AG09309 (cell line): ENCODE results near the gene CAMK2G.

ENCODE experiments used
- DNase-seq: peaks from one replicate; pipeline ENCODE4 v3.0.0-alpha.2; 2010; ENCODE audit warnings: low read depth
- H3K4me3 ChIP-seq: 2 replicates; pipeline ENCODE4 v1.5.1; 2011; ENCODE audit warnings: mild to moderate bottlenecking, low read depth, low read length, moderate library complexity; ENCODE audit not compliant: control insufficient read depth
- CTCF ChIP-seq: IDR thresholded peaks from 2 replicates; pipeline ENCODE4 v1.5.1; 2011; ENCODE audit warnings: mild to moderate bottlenecking, low read depth, low read length, inconsistent platforms; ENCODE audit not compliant: insufficient read depth, control insufficient read depth; ENCODE audit errors: missing control alignments

Gene CAMK2G

DNA sequence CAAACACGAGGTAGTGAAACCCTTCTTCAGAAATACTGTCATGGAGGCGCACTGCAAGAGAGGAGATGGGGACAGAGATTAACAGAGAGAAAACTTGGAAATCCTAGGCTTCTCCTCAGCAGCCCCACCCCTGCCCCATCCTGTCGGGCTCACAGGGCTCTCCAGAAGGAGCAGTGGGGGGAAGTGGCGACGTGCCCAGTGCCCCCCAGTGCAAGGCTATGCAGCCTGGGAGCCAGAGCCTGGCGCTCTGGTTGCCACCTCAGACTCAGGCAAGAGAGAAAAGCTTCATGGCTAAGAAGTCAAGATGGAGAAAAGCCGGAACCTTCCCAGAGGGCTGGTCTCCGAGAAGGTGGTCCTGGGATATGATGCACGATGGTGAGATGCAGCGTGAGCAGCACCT is 21.2 kb downstream of the CAMK2G start:
- DNase-seq = no peak
- TF ChIP-seq CTCF = no peak
- H3K4me3 ChIP-seq = no peak overlapping the region

DNA sequence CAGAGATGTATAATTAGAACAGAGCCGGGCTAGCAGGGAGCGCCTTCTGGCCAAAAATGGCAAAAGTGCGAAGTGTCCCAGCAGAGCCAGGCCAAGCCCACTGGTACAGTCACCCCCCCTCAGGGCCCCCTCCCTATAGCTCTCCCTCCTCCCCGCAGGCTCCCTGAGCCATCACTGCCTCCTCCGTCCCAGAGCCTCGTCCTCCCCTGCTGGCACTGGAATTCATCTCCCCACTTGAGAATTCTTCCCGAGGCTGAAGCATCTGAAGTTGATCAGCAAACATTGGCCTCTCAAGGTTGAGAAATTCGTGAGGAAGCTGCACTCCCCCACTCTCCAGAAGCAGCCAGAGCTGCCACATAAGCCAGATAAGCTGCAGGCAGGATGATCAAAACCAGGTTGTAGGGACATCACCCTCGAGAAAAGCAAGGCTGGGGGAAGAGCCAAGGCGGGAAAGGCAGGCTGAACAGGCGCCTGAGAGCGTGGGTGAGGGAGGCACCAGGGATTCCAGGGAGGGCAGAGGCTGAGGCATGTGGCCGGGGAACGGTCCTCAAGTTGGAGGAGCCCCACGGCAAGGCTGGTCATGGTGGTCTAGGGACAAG is 23.4 kb downstream of the CAMK2G start:
- DNase-seq = peak; percentile 97
- no peak overlapping the region for H3K4me3 ChIP-seq
- TF ChIP-seq CTCF = no peak

DNA sequence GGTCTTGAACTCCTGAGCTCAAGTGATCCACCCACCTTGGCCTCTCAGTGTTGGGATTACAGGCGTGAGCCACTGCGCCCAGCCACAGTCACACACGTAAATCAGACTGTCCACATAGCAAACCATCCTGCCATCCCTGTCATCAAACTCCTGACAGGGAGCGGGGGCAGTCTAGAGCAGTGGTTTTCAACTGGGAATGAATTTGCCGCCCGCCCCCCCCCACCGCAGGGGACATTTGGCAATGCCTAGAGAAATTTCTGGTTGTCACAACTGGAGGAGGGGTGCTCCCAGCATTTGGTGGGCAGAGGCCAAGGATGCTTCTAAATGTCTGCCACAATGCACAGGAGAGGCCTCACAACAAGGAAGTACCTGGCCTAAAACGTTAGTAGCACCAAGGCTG is 24.1 kb downstream of the CAMK2G start:
- DNase-seq = no peak
- no peak overlapping the region for H3K4me3 ChIP-seq
- TF ChIP-seq CTCF = no peak

DNA sequence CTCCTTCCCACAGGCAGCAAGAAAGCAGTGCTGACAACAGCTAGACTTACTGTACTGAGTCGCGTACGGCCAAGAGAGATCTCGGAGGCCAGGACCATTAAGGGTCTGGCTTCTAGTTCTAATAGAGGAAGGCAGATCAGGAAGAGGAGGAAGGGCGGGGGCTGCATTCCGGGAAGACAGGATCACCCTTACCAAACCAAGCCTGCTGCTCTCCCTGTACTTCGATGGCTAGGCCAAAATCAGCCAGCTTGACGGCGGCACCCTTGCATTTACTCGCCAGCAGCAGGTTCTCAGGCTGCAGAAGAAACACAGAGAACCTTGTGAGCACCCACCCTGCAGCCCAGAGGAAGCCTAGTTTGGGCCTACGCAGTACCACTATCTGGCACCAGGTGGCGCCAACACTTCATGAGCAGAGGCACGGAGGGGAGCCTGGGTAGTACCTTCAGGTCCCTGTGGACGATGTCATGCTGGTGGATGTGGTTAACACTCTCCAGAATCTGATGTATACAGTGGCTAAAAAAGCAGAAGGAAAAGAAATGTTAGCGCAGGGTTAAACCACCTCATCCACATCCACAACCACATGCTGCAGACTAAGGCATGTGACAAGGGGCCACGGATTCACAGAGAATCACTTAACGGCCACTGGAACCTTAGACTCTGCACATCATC is 25.4 kb downstream of the CAMK2G start:
- no peak for DNase-seq
- no peak overlapping the region for H3K4me3 ChIP-seq
- peak; percentile 99 for TF ChIP-seq CTCF

DNA sequence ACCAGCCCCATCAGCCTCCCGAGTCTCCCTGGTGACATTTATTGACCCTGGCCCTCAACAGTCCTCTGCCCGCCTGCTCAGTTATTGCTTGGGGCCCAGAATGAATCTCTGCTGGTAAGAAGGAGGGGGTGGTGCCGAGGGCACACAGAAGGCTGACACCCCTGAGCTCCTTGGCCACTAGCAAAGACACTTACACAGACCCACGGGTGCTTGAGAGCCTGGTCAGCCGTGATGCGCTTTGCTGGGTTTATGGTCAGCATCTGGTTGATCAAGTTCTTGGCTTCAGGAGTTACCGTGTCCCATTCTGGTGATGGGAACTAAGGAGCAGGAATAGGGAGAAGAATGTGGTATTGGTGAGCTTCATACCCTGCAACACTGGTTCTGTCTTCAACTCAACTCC is 27.3 kb downstream of the CAMK2G start:
- no peak for DNase-seq
- TF ChIP-seq CTCF = no peak
- no peak overlapping the region for H3K4me3 ChIP-seq

DNA sequence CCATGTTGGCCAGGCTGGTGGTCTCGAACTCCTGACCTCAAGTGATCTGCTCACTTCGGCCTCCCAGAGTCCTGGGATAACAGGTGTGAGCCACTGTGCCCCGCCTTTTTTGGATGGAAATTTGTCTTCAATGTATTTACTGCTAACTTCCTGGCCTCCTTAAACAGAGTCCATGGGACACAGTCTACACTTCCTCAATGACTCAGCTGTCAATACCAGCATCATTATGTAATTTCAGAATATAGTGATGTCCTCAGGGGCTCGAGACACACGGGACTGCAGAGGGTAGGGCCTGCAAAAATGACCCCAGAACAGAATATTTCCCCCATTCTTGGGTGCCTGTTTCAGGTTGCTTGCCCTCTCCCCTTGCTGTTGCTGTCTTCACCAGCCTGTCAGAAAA is 31.1 kb downstream of the CAMK2G start:
- no peak overlapping the region for H3K4me3 ChIP-seq
- no peak for DNase-seq
- no peak for TF ChIP-seq CTCF
